KMS-11 (cell line): Measurements from ENCODE around the gene TTLL11.

Experiments used
- H2AFZ ChIP-seq: fragments of 200-600 bp; sonication (generic); 2 replicates; pipeline ENCODE4 v1.6.1; 2016; ENCODE audit warnings: antibody characterized with exemption, mixed run types, low read depth
- H3K27ac ChIP-seq: fragments of 200-600 bp; sonication (generic); 2 replicates; pipeline ENCODE4 v1.6.1; 2016; ENCODE audit warnings: mild to moderate bottlenecking, mixed run types
- H3K27me3 ChIP-seq: fragments of 200-600 bp; sonication (generic); 2 replicates; pipeline ENCODE4 v1.6.1; 2017; ENCODE audit warnings: mild to moderate bottlenecking, low read depth, mixed run types, moderate library complexity; ENCODE audit not compliant: insufficient read depth
- H3K36me3 ChIP-seq: fragments of 200-600 bp; sonication (generic); 2 replicates; pipeline ENCODE4 v1.6.1; 2017; ENCODE audit warnings: mild to moderate bottlenecking, mixed run types; ENCODE audit not compliant: insufficient read depth
- H3K4me1 ChIP-seq: fragments of 200-600 bp; sonication (generic); 2 replicates; pipeline ENCODE4 v1.6.1; 2016; ENCODE audit warnings: mild to moderate bottlenecking, low read depth, mixed run types; ENCODE audit not compliant: poor library complexity, severe bottlenecking
- H3K4me2 ChIP-seq: fragments of 200-600 bp; sonication (generic); 2 replicates; pipeline ENCODE4 v1.7.0; 2016; ENCODE audit warnings: mild to moderate bottlenecking, mixed run types
- H3K4me3 ChIP-seq: fragments of 200-600 bp; sonication (generic); IDR thresholded peaks from 2 replicates; pipeline ENCODE4 v1.6.1; 2017; ENCODE audit warnings: low read depth, low read length, mixed read lengths; ENCODE audit not compliant: insufficient read depth
- H3K79me2 ChIP-seq: fragments of 200-600 bp; sonication (generic); 2 replicates; pipeline ENCODE4 v1.6.1; 2016; ENCODE audit warnings: low read depth, mixed run types; ENCODE audit not compliant: insufficient read depth
- H3K9ac ChIP-seq: fragments of 200-600 bp; sonication (generic); 2 replicates; pipeline ENCODE4 v1.6.1; 2016; ENCODE audit warnings: mild to moderate bottlenecking, mixed run types
- H4K20me1 ChIP-seq: fragments of 200-600 bp; sonication (generic); 2 replicates; pipeline ENCODE4 v1.6.1; 2016; ENCODE audit warnings: mild to moderate bottlenecking, mixed run types; ENCODE audit not compliant: insufficient read depth
- TF ChIP-seq, protein P1 (sequence below): fragments of 200-600 bp; sonication (generic); conservative IDR thresholded peaks from 2 replicates; pipeline ENCODE4 v1.6.1; 2017; ENCODE audit warnings: low read depth, mild to moderate bottlenecking, antibody characterized with exemption, low read length, moderate library complexity, mixed read lengths

TTLL11 gene

DNA sequence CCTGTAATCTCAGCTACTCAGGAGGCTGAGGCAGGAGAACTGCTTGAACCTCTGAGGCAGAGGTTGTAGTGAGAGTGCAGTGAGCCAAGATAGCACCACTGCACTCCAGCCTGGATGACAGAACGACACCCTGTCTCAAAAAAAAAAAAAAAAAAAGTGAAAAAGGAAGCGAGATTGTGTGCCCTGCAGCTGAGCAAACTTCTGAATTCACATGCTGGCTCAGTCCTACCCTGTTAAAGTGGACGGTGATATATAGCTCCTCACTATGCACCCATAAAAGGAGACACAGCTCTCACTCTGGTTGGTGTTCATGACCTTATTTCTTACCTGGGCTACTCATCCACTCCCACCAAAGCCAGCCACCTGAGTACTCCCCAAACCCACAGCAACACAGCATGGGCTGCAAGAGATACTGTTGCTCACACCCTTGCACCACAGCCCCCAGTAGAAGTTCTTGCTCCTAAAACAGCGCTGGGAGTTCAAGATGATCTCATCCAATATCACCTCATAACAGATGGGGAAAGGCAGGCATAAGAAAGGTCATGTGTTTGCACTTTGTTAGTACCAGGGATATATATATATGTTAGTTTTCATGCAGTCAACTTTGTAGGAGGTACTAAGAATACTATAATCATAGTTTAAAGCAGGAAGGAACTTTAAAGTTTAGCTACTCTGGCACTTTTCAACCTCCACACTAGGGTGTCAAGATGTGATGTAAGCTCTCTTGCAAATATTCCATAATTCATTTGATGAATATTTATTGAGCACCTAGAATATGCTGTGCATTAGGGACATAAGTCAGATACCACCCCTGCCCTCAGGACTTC is 4.0 kb downstream of the TTLL11 start:
- Histone ChIP-seq H3K27me3 (peaks cover 3% of the 10 kb centered on the region; the same call in 1 of the 2 replicates), H2AFZ (no peak overlapping the region), H3K36me3 (no peaks in the 10 kb centered on the region), H3K4me1 (peaks cover 7% of the 10 kb centered on the region), H3K79me2 (peaks cover 11% of the 10 kb centered on the region; the same call in 1 of the 2 replicates), H3K9ac (no peak overlapping the region), H3K27ac (no peak overlapping the region), H3K4me2 (no peak overlapping the region), H3K4me3 (no peak overlapping the region), H4K20me1 (no peaks in the 10 kb centered on the region)
- TF ChIP-seq, protein P1, sequence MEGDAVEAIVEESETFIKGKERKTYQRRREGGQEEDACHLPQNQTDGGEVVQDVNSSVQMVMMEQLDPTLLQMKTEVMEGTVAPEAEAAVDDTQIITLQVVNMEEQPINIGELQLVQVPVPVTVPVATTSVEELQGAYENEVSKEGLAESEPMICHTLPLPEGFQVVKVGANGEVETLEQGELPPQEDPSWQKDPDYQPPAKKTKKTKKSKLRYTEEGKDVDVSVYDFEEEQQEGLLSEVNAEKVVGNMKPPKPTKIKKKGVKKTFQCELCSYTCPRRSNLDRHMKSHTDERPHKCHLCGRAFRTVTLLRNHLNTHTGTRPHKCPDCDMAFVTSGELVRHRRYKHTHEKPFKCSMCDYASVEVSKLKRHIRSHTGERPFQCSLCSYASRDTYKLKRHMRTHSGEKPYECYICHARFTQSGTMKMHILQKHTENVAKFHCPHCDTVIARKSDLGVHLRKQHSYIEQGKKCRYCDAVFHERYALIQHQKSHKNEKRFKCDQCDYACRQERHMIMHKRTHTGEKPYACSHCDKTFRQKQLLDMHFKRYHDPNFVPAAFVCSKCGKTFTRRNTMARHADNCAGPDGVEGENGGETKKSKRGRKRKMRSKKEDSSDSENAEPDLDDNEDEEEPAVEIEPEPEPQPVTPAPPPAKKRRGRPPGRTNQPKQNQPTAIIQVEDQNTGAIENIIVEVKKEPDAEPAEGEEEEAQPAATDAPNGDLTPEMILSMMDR: no peak

DNA sequence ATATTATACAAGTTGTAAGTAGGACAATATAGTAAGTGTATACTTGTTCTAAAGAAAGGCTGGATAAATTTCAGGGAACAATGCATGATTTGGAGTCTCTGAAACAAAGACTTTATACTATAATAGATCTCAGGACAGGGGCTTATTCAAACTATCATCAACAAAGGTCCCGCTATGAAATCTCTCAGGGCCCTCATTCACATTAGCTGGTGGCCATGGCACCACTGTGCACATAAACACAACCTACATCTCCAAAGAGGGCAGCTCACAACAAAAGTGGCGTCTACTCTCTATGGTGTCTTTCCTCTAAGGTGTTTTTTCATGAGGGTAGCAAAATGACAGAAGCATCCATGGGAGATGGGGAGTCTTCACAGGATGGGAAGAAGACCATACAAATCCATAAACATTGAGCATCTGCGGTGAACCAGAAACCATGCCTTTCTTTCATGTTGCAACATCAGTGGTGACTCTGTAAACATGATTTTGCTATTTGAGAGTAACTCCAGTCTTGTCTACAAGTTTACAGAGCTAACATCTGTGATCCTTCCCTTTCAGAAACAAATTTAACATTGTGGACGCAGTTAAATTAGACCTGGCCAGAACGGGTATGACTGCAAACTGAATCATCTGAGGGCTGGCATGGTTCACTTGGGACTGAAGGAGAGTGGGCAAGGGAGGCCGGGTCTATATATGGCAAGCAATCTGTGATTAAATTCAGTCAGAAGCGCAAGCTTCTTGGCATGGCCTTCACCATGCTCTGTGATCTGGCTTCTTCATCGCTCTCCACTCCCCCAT is 5.5 kb downstream of the TTLL11 start:
- Histone ChIP-seq H3K4me2 (no peak overlapping the region), H3K27me3 (no peaks in the 10 kb centered on the region), H3K27ac (no peak overlapping the region), H3K4me1 (peaks cover 7% of the 10 kb centered on the region), H3K36me3 (no peaks in the 10 kb centered on the region), H4K20me1 (no peaks in the 10 kb centered on the region), H3K4me3 (no peak overlapping the region), H3K9ac (no peak overlapping the region), H3K79me2 (peaks cover 11% of the 10 kb centered on the region; the same call in 1 of the 2 replicates), H2AFZ (no peak overlapping the region)
- TF ChIP-seq, protein P1: no peak

DNA sequence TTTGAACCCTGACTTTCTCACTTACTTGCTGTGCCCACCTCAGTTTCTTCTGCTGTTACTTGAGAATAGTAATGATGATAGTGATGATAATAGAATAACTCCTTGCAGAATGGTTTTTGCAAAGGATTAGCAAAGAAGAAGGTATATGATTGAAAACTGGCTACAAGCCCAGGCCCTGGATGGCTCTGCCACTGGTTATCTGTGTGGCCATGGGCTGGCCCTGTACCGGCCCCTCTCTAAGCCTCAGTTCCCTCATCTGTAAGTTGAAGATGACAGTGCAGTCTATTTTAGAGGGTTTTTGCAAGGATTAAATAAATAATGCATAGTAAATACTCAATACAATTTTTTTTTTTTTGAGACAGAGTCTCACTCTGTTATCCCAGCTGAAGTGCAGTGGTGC is 6.2 kb downstream of the TTLL11 start:
- Histone ChIP-seq H3K4me3 (no peak overlapping the region), H3K4me2 (no peak overlapping the region), H3K4me1 (peaks cover 4% of the 10 kb centered on the region), H4K20me1 (no peaks in the 10 kb centered on the region), H3K36me3 (no peaks in the 10 kb centered on the region), H3K27me3 (no peaks in the 10 kb centered on the region), H3K79me2 (peaks cover 10% of the 10 kb centered on the region; the same call in 1 of the 2 replicates), H3K9ac (no peak overlapping the region), H3K27ac (no peak overlapping the region), H2AFZ (no peak overlapping the region)
- TF ChIP-seq, protein P1: no peak

DNA sequence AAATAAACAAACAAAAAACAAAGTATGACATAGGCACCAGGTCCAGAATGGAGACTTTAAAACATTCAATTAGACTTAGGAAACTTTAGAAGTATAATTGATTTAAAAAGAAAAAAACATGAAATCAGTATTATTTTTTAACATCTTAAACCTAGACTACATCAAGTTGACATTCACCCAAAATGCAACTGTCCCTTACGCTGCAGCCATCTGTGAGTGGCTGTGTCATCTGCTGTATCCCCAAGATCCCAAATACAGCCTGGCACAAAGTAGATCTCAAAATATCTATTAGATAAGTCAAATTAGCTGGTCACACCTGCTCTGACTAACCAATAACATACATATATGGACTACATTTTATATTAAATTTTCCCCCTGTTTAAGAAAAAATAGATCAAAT is 7.8 kb downstream of the TTLL11 start:
- H3K4me3 ChIP-seq: no peak overlapping the region
- H3K27me3 ChIP-seq: no peaks in the 10 kb centered on the region
- no peak overlapping the region for H3K4me2 ChIP-seq
- no peak overlapping the region for H3K9ac ChIP-seq
- H3K79me2 ChIP-seq: peaks cover 3% of the 10 kb centered on the region; the same call in 1 of the 2 replicates
- no peak overlapping the region for H2AFZ ChIP-seq
- H3K4me1 ChIP-seq: no peaks in the 10 kb centered on the region
- no peaks in the 10 kb centered on the region for H4K20me1 ChIP-seq
- TF ChIP-seq, protein P1: no peak
- H3K27ac ChIP-seq: no peak overlapping the region
- H3K36me3 ChIP-seq: no peaks in the 10 kb centered on the region
